ENCODE data around the gene NUBPL.

NUBPL gene

GRCh38 chr14:31580234-31580633 is 19.0 kb downstream of the NUBPL start:
- Histone ChIP-seq H3K18ac (ENCODE audit: low read length) (no peak overlapping the region), H2AK5ac (ENCODE audit: low read length) (no peak overlapping the region), H3K79me2 (ENCODE audit: control insufficient read depth, insufficient read depth, low read length, poor library complexity) (no peaks in the 10 kb centered on the region), H3K36me3 (ENCODE audit: control insufficient read depth in 1 of 2, insufficient read depth in 2 of 2, low read length in 2 of 2) (no peaks in the 10 kb centered on the region), H3K27me3 (ENCODE audit: insufficient read depth, low read length) (no peaks in the 10 kb centered on the region), H3K14ac (ENCODE audit: low read length) (no peak overlapping the region), H3K27ac (ENCODE audit: low read depth, low read length) (no peak overlapping the region), H2AFZ (ENCODE audit: insufficient read depth, low read length, poor library complexity) (no peak overlapping the region), H2BK5ac (ENCODE audit: low read depth, low read length, poor library complexity) (no peak overlapping the region), H3K23ac (ENCODE audit: low read length) (no peak overlapping the region), H3K4me3 (ENCODE audit: low read depth, low read length) (no peak overlapping the region), H3K4me1 (ENCODE audit: control insufficient read depth in 1 of 2, insufficient read depth in 2 of 2, low read length in 2 of 2) (no peaks in the 10 kb centered on the region), H3K4ac (ENCODE audit: low read depth, low read length) (no peak overlapping the region), H4K91ac (ENCODE audit: low read depth, low read length) (no peak overlapping the region), H4K12ac (ENCODE audit: low read depth, low read length) (no peak overlapping the region), H4K8ac (ENCODE audit: low read depth, low read length) (no peak overlapping the region), H3K79me1 (ENCODE audit: low read length) (no peaks in the 10 kb centered on the region), H2BK120ac (ENCODE audit: insufficient read depth, low read length, poor library complexity) (no peak overlapping the region), H3K4me2 (ENCODE audit: low read length) (no peak overlapping the region), H3K9me3 (ENCODE audit: insufficient read depth, low read depth, low read length) (no peaks in the 10 kb centered on the region), H2BK12ac (ENCODE audit: low read length) (no peak overlapping the region), H3K9ac (ENCODE audit: low read length) (no peak overlapping the region)
- no CpG with 5 or more reads among the region's 3 CpGs for WGBS (ENCODE audit: extremely low coverage, insufficient coverage, insufficient read length)
- DNase-seq, result no peak

- H2BK5ac ChIP-seq (ENCODE audit: low read depth, low read length, poor library complexity), result no peak overlapping the region
- no peak overlapping the region for H3K4me3 ChIP-seq (ENCODE audit: low read depth, low read length)
- WGBS (ENCODE audit: extremely low coverage, insufficient coverage, insufficient read length), result no CpG with 5 or more reads among the region's 1 CpG
- H2BK12ac ChIP-seq (ENCODE audit: low read length), result no peak overlapping the region
- no peak overlapping the region for H4K91ac ChIP-seq (ENCODE audit: low read depth, low read length)
- DNase-seq, result no peak
- H2AFZ ChIP-seq (ENCODE audit: insufficient read depth, low read length, poor library complexity), result no peak overlapping the region
- H2AK5ac ChIP-seq (ENCODE audit: low read length), result no peak overlapping the region
- no peak overlapping the region for H2BK120ac ChIP-seq (ENCODE audit: insufficient read depth, low read length, poor library complexity)
- no peaks in the 10 kb centered on the region for H3K4me1 ChIP-seq (ENCODE audit: control insufficient read depth in 1 of 2, insufficient read depth in 2 of 2, low read length in 2 of 2)
- no peaks in the 10 kb centered on the region for H3K36me3 ChIP-seq (ENCODE audit: control insufficient read depth in 1 of 2, insufficient read depth in 2 of 2, low read length in 2 of 2)
- H4K8ac ChIP-seq (ENCODE audit: low read depth, low read length), result no peak overlapping the region
- H3K9me3 ChIP-seq (ENCODE audit: insufficient read depth, low read depth, low read length), result no peaks in the 10 kb centered on the region
- H3K27me3 ChIP-seq (ENCODE audit: insufficient read depth, low read length), result no peaks in the 10 kb centered on the region
- H3K79me2 ChIP-seq (ENCODE audit: control insufficient read depth, insufficient read depth, low read length, poor library complexity), result no peaks in the 10 kb centered on the region
- no peak overlapping the region for H4K12ac ChIP-seq (ENCODE audit: low read depth, low read length)
- no peaks in the 10 kb centered on the region for H3K79me1 ChIP-seq (ENCODE audit: low read length)
- H3K14ac ChIP-seq (ENCODE audit: low read length), result no peak overlapping the region
- H3K9ac ChIP-seq (ENCODE audit: low read length), result no peak overlapping the region
- H3K4ac ChIP-seq (ENCODE audit: low read depth, low read length), result no peak overlapping the region
- H3K23ac ChIP-seq (ENCODE audit: low read length), result no peak overlapping the region
- H3K4me2 ChIP-seq (ENCODE audit: low read length), result no peak overlapping the region
- no peak overlapping the region for H3K27ac ChIP-seq (ENCODE audit: low read depth, low read length)
- H3K18ac ChIP-seq (ENCODE audit: low read length), result no peak overlapping the region
These were observed 21.1 kb downstream of the NUBPL start for GRCh38 chr14:31582286-31582691.

GRCh38 chr14:31582836-31583452 is 21.7 kb downstream of the NUBPL start:
- Histone ChIP-seq H3K4me3 (ENCODE audit: low read depth, low read length) (no peak overlapping the region), H4K91ac (ENCODE audit: low read depth, low read length) (no peak overlapping the region), H3K4ac (ENCODE audit: low read depth, low read length) (no peak overlapping the region), H3K79me2 (ENCODE audit: control insufficient read depth, insufficient read depth, low read length, poor library complexity) (no peaks in the 10 kb centered on the region), H3K36me3 (ENCODE audit: control insufficient read depth in 1 of 2, insufficient read depth in 2 of 2, low read length in 2 of 2) (no peaks in the 10 kb centered on the region), H3K18ac (ENCODE audit: low read length) (no peak overlapping the region), H3K4me2 (ENCODE audit: low read length) (no peak overlapping the region), H2AK5ac (ENCODE audit: low read length) (no peak overlapping the region), H2BK12ac (ENCODE audit: low read length) (no peak overlapping the region), H3K79me1 (ENCODE audit: low read length) (no peaks in the 10 kb centered on the region), H3K9ac (ENCODE audit: low read length) (no peak overlapping the region), H2AFZ (ENCODE audit: insufficient read depth, low read length, poor library complexity) (no peak overlapping the region), H3K14ac (ENCODE audit: low read length) (no peak overlapping the region), H2BK5ac (ENCODE audit: low read depth, low read length, poor library complexity) (no peak overlapping the region), H3K4me1 (ENCODE audit: control insufficient read depth in 1 of 2, insufficient read depth in 2 of 2, low read length in 2 of 2) (no peaks in the 10 kb centered on the region), H3K27me3 (ENCODE audit: insufficient read depth, low read length) (no peaks in the 10 kb centered on the region), H3K27ac (ENCODE audit: low read depth, low read length) (no peak overlapping the region), H2BK120ac (ENCODE audit: insufficient read depth, low read length, poor library complexity) (no peak overlapping the region), H4K12ac (ENCODE audit: low read depth, low read length) (no peak overlapping the region), H3K9me3 (ENCODE audit: insufficient read depth, low read depth, low read length) (no peaks in the 10 kb centered on the region), H4K8ac (ENCODE audit: low read depth, low read length) (no peak overlapping the region), H3K23ac (ENCODE audit: low read length) (no peak overlapping the region)
- no CpG with 5 or more reads among the region's 3 CpGs for WGBS (ENCODE audit: extremely low coverage, insufficient coverage, insufficient read length)
- no peak for DNase-seq

- Histone ChIP-seq H3K36me3 (ENCODE audit: control insufficient read depth in 1 of 2, insufficient read depth in 2 of 2, low read length in 2 of 2) (no peaks in the 10 kb centered on the region), H3K79me1 (ENCODE audit: low read length) (no peaks in the 10 kb centered on the region), H2BK12ac (ENCODE audit: low read length) (no peak overlapping the region), H3K79me2 (ENCODE audit: control insufficient read depth, insufficient read depth, low read length, poor library complexity) (no peaks in the 10 kb centered on the region), H4K91ac (ENCODE audit: low read depth, low read length) (no peak overlapping the region), H3K4me1 (ENCODE audit: control insufficient read depth in 1 of 2, insufficient read depth in 2 of 2, low read length in 2 of 2) (no peaks in the 10 kb centered on the region), H3K27ac (ENCODE audit: low read depth, low read length) (no peak overlapping the region), H2BK120ac (ENCODE audit: insufficient read depth, low read length, poor library complexity) (no peak overlapping the region), H3K9ac (ENCODE audit: low read length) (no peak overlapping the region), H4K8ac (ENCODE audit: low read depth, low read length) (no peak overlapping the region), H4K12ac (ENCODE audit: low read depth, low read length) (no peak overlapping the region), H3K4ac (ENCODE audit: low read depth, low read length) (no peak overlapping the region), H3K4me2 (ENCODE audit: low read length) (no peak overlapping the region), H3K18ac (ENCODE audit: low read length) (no peak overlapping the region), H3K9me3 (ENCODE audit: insufficient read depth, low read depth, low read length) (no peaks in the 10 kb centered on the region), H3K14ac (ENCODE audit: low read length) (no peak overlapping the region), H2AFZ (ENCODE audit: insufficient read depth, low read length, poor library complexity) (no peak overlapping the region), H2AK5ac (ENCODE audit: low read length) (no peak overlapping the region), H3K27me3 (ENCODE audit: insufficient read depth, low read length) (no peaks in the 10 kb centered on the region), H3K23ac (ENCODE audit: low read length) (no peak overlapping the region), H2BK5ac (ENCODE audit: low read depth, low read length, poor library complexity) (no peak overlapping the region), H3K4me3 (ENCODE audit: low read depth, low read length) (no peak overlapping the region)
- no CpG with 5 or more reads among the region's 2 CpGs for WGBS (ENCODE audit: extremely low coverage, insufficient coverage, insufficient read length)
- no peak for DNase-seq
These were observed 29.0 kb downstream of the NUBPL start for GRCh38 chr14:31590206-31590605.
